Common myeloid progenitor, CD34-positive (primary cell): ENCODE measurements around the gene TMEM170A. TPM values are rescaled to one million over a fixed set of nuclear protein-coding genes. Genes with fewer than 3 reads are reported as not detected.
"Not testable (repeated sequence)": the region's sequence is repeated elsewhere in the genome, so short reads cannot be mapped to it uniquely, and the experiment has no call there.

Source experiments
- CTCF ChIA-PET: fragments of 350-600 bp; sonication (Branson Sonifier 250); formaldehyde crosslinking; loops from one replicate; lab custom pipeline; 2021; ENCODE audit warnings: antibody characterized with exemption; lab: Charles Lee
- POLR2A ChIA-PET: fragments of 350-600 bp; sonication (Branson Sonifier 250); formaldehyde crosslinking; loops from one replicate; lab custom pipeline; 2021; ENCODE audit warnings: antibody characterized with exemption; lab: Charles Lee
- DNase-seq, 3 donors: peaks; one replicate each; pipeline versions ENCODE4 v3.0.0 to v3.0.0-alpha.2; 2013
- H3K27ac ChIP-seq, 2 experiments: 1 replicate in 1 of 2; 2 replicates in 1 of 2; pipeline ENCODE4 v1.7.0; 2013; ENCODE audit warnings: inconsistent platforms in 2 of 2, low read length in 2 of 2, mild to moderate bottlenecking in 2 of 2, low read depth in 1 of 2, moderate library complexity in 1 of 2; ENCODE audit not compliant: severe bottlenecking in 2 of 2, insufficient read depth in 1 of 2, poor library complexity in 1 of 2
- H3K27me3 ChIP-seq, 5 experiments: replicated peaks in 2 of 5; 1 replicate in 3 of 5; 2 replicates in 2 of 5; pipeline versions ENCODE4 v1.6.1 to v1.7.0; 2013; ENCODE audit warnings: low read length in 4 of 5, mild to moderate bottlenecking in 2 of 5, moderate library complexity in 2 of 5, inconsistent platforms in 1 of 5; ENCODE audit not compliant: insufficient read depth in 5 of 5, control insufficient read depth in 4 of 5
- H3K36me3 ChIP-seq, 4 experiments: 1 replicate in 2 of 4; 2 replicates in 2 of 4; pipeline versions ENCODE4 v1.6.1 to v1.7.0; 2013; ENCODE audit warnings: low read length in 3 of 4, control low read depth in 1 of 4, mild to moderate bottlenecking in 1 of 4; ENCODE audit not compliant: control insufficient read depth in 4 of 4, insufficient read depth in 4 of 4
- H3K4me1 ChIP-seq, 4 experiments: 1 replicate in 3 of 4; 2 replicates in 1 of 4; pipeline versions ENCODE4 v1.6.1 to v1.7.1; 2013; ENCODE audit warnings: low read length in 3 of 4, mild to moderate bottlenecking in 3 of 4, control low read depth in 1 of 4, inconsistent platforms in 1 of 4, moderate library complexity in 1 of 4; ENCODE audit not compliant: control insufficient read depth in 4 of 4, insufficient read depth in 4 of 4; ENCODE audit errors: control extremely low read depth in 1 of 4
- H3K4me3 ChIP-seq, 7 experiments: 1 replicate in 4 of 7; 2 replicates in 3 of 7; pipeline versions ENCODE4 v1.5.1 to v1.7.0; 2013; ENCODE audit warnings: mild to moderate bottlenecking in 7 of 7, low read length in 6 of 7, moderate library complexity in 6 of 7, inconsistent platforms in 2 of 7, low read depth in 2 of 7, control low read depth in 1 of 7; ENCODE audit not compliant: insufficient read depth in 4 of 7, control insufficient read depth in 1 of 7; ENCODE audit errors: extremely low read depth in 1 of 7
- H3K9me3 ChIP-seq, 5 experiments: 1 replicate in 4 of 5; 2 replicates in 1 of 5; pipeline versions ENCODE4 v1.6.1 to v1.7.1; 2013; ENCODE audit warnings: low read length in 4 of 5, mild to moderate bottlenecking in 2 of 5, inconsistent platforms in 1 of 5, low read depth in 1 of 5, moderate library complexity in 1 of 5; ENCODE audit not compliant: control insufficient read depth in 4 of 5, insufficient read depth in 2 of 5; ENCODE audit errors: control extremely low read depth in 1 of 5
- WGBS: methylation state at CpG from one replicate; pipeline ENCODE4 v1.1.5; 2013; ENCODE audit not compliant: insufficient coverage; 5-methylcytosine and 5-hydroxymethylcytosine counted together
- polyA plus RNA-seq: library from polyadenylated mRNA; unstranded; fragments of 120-200 nt; gene quantifications from one replicate; pipeline ENCODE4 v1.2.1, GENCODE V29; 2013

TMEM170A gene, protein sequence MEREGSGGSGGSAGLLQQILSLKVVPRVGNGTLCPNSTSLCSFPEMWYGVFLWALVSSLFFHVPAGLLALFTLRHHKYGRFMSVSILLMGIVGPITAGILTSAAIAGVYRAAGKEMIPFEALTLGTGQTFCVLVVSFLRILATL
- polyA plus RNA-seq = 29.3 TPM

DNA sequence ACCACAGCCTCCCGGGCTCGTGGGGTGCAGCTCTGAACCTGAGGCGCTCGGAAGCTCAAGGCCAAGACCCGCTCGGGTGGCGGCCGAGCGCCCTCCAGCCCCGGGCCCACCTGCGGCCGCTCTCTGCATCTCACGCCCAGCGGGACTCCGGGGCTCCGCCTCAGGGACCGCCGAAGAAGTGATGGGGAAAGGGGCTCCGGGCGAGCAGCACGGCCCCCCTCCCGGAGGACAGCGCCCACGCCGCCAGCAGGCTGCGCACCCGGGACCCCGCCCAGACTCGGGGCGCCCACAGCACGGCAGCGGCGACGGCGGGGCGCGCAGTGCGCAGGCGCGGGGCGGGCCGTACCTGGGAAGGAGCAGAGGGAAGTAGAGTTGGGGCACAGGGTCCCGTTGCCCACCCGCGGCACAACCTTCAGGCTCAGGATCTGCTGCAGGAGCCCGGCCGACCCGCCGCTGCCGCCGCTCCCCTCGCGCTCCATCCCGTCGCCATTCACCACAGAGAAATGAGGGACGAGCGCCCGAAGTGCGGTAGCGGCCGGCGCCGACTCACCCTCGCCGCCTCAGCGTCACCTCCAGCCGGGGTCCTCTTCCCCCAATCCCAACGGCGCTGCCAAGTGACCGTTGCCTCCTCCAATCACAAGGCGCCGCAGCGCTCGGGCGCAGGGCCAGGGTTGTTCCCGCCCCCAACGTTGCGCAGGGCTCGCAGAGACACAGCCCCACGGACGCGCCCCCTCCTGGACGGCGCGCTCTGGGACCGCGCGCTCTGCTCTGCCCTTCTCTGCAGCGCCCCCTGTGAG lies at the start of gene TMEM170A:
TSS of gene TMEM170A (minus strand) at position 568 of the 797 bp plus-strand sequence. CDS start at position 479, 89 bp downstream.
- ChIA-PET CTCF (interaction anchor here (0.7 to 2.3 kb wide), 14 partner anchors 8 to 184 kb away, joined by 3 to 11 read pairs (median 6); partner anchors contain the start of genes CFDP1, TERF2IP and TMEM231), POLR2A (interaction anchor here (1.0 to 1.1 kb wide), 2 partner anchors 9 to 20 kb away, joined by 3 to 4 read pairs; no protein-coding TSS in a partner anchor)
- Histone ChIP-seq H3K27me3 (no peaks in the 10 kb centered on the region), H3K27ac (peak within 1 kb of the TSS; percentile 74 to 90), H3K9me3 (no peaks in the 10 kb centered on the region), H3K4me1 (peaks cover 4 to 13% (median 9%) of the 10 kb centered on the region in 4 experiments), H3K4me3 (peak within 1 kb of the TSS; percentile 80 to 95 (median 85)), H3K36me3 (peaks cover 0 to 7% (median 0%) of the 10 kb centered on the region in 4 experiments)
- WGBS = under 1% methylated on average over 77 of the region's 89 CpGs
- DNase-seq = peak; percentile 98 to 99 (median 99)

DNA sequence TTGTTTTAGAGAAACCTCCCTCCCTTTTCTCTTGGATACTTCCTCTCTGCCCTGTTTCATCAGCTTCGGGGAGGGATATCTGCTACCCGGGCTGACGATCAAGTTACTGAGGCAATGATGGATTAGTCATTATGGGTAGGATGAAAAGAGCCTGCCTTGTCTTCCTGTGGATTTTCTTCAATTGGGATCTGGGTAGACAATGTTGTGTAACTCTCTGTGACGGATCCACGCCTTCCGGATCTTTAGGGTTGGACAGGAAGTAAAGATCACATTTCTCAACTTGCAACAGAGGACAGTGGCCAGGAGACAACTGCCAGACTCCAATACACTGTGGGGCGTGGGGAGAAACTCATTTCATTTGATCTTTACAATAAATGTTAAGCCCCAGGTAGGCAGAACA lies 42.1 kb upstream of the TMEM170A start:
- 58% methylated on average over 3 of the region's 7 CpGs for WGBS
- ChIA-PET POLR2A (no interaction called here), CTCF (no interaction called here)
- Histone ChIP-seq H3K4me1 (no peaks in the 10 kb centered on the region), H3K27me3 (peaks cover 0 to 8% (median 0%) of the 10 kb centered on the region in 5 experiments), H3K9me3 (no peaks in the 10 kb centered on the region), H3K4me3 (no peak overlapping the region), H3K27ac (no peak overlapping the region), H3K36me3 (no peaks in the 10 kb centered on the region)
- no peak for DNase-seq

DNA sequence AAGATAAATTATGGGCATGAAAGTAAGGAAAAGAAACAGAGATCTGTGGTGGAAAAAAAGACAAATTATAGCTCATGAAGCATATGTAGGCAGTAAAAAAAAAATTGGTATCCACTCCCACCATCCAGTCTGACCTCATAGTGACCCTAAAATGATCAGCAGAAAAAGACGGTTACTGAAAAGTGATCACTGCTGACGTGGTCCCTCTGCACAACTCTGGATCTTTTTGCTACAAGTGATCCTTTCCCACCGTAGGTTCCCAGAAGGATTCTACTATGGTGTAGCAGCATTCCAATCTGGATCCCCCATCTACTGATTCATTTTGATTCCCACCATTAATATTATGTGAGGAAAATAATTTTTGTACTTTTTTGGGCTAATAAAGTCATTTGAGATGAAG lies 41.6 kb upstream of the TMEM170A start:
- H3K27me3 ChIP-seq = peaks cover 0 to 8% (median 0%) of the 10 kb centered on the region in 5 experiments
- no peak overlapping the region for H3K4me3 ChIP-seq
- no peak for DNase-seq
- ChIA-PET POLR2A (no interaction called here), CTCF (no interaction called here)
- H3K9me3 ChIP-seq = no peaks in the 10 kb centered on the region
- H3K36me3 ChIP-seq = no peaks in the 10 kb centered on the region
- H3K4me1 ChIP-seq = no peaks in the 10 kb centered on the region
- no peak overlapping the region for H3K27ac ChIP-seq
- 94% methylated on average over 2 of the region's 3 CpGs for WGBS

DNA sequence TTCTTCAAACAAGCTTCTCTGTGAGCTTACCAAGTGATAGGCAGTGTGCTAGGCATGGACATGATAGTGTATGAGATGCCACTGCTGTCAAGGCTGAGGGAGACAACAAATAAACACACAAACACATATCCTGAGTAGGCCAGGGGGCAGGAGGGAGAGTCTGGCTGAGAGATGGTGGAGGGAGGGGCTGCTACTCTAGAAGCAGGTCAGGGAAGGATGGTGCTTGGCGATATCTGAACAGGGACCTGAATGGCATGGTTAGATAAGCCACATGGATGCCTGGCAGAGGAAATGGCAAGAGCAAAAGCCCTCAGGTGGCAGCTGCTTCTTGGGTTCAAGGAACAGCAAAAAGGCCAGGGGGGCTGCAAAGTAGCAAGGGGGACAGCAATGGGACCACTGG lies 39.3 kb upstream of the TMEM170A start:
- Histone ChIP-seq H3K27me3 (peaks cover 0 to 4% (median 0%) of the 10 kb centered on the region in 5 experiments), H3K9me3 (no peaks in the 10 kb centered on the region), H3K4me1 (no peaks in the 10 kb centered on the region), H3K27ac (no peak overlapping the region), H3K36me3 (no peaks in the 10 kb centered on the region), H3K4me3 (no peak overlapping the region)
- CTCF ChIA-PET = interaction anchor here (0.9 kb wide), 1 partner anchor 123 kb away, joined by 3 read pairs; no protein-coding TSS in a partner anchor
- WGBS = 86% methylated on average over 1 of the region's 1 CpG
- POLR2A ChIA-PET = no interaction called here
- DNase-seq = peak; percentile 22 to 61 (median 42)

DNA sequence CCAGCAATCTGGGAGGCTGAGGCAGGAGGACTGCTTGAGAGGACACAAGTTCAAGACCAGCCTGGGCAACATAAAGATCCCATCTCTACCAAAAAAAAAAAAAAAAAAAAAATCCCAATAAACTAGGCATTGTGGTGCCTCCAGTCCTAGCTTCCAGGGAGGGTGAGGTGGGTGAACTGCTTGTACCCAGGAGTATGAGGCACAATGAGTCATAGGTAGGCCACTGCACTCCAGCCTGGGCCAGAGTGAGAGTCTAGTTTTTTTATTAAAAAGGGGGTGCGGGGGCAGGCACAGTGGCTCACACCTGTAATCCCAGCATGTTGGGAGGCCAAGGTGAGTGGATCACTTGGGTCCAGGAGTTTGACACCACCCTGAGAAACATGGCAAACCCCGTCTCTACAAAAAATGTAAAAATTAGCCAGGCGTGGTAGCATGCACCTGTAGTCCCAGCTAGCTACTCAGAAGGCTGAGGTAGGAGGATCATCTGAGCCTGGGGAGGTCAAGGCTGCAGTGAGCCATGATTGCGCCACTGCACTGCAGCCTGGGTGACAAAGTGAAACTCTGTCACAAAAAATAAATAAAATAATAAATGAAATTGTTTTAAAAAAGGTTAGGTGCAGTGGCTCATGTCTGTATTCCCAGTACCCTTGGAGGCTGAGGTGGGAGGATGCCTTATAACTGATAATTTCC lies 38.6 kb upstream of the TMEM170A start:
- CTCF ChIA-PET = interaction anchor here (0.8 to 0.9 kb wide), 2 partner anchors 31 to 123 kb away, joined by 3 read pairs; no protein-coding TSS in a partner anchor
- POLR2A ChIA-PET = no interaction called here
- H3K9me3 ChIP-seq = no peaks in the 10 kb centered on the region
- H3K4me1 ChIP-seq = peaks cover 0 to 5% (median 2%) of the 10 kb centered on the region in 4 experiments
- H3K27ac ChIP-seq = no peak overlapping the region
- 100% methylated on average over 3 of the region's 4 CpGs for WGBS
- H3K36me3 ChIP-seq = no peaks in the 10 kb centered on the region
- H3K4me3 ChIP-seq = no peak overlapping the region
- no peak for DNase-seq
- H3K27me3 ChIP-seq = peaks cover 0 to 5% (median 0%) of the 10 kb centered on the region in 5 experiments

DNA sequence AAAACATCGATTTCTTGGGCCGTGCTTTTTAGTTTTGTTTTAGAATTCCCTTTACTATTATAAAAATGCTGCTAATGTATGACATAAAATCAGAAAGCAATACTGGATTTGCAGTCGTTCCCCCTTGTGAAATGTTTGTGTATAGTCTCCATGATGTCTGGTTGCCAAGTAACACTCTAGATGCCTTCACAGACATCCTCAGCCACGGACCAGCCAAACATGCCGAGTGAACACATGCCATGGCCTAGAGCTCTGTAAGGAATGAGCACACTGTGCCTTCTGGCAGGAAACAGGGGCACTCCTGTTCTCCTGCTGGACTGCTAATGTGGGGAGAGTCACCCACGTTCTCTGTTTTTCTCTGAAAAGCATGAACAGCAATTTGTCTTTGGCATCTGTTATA lies 37.3 kb upstream of the TMEM170A start:
- WGBS = 85% methylated on average over 2 of the region's 6 CpGs
- H3K4me3 ChIP-seq, H3K27ac ChIP-seq, H3K36me3 ChIP-seq, H3K9me3 ChIP-seq, H3K4me1 ChIP-seq, H3K27me3 ChIP-seq, CTCF ChIA-PET, POLR2A ChIA-PET: not testable (repeated sequence)
- peak in 2 of 3 donors; percentile 14 to 30 for DNase-seq
